Measurements from ENCODE around the gene ECSCR.
"Not testable (repeated sequence)": the region's sequence is repeated elsewhere in the genome, so short reads cannot be mapped to it uniquely, and the experiment has no call there.

ECSCR gene

GRCh38 chr5:139462586-139463276, at the start of gene ECSCR:
ECSCR (minus strand) TSS chr5:139462743; CDS start chr5:139462670, 73 bp downstream.
- H3K4me3 ChIP-seq (replicated peaks; ENCODE audit: low read depth, low read length), result peak within 1 kb of the TSS; percentile 46
- no peak for TF ChIP-seq CTCF (IDR thresholded peaks at IDR 0.05; ENCODE audit: low read length, missing control alignments)
- DNase-seq (ENCODE audit: low read depth), result peak; percentile 66

GRCh38 chr5:139504722-139505121, 42.2 kb upstream of the ECSCR start:
- DNase-seq (ENCODE audit: low read depth); H3K4me3 ChIP-seq (replicated peaks; ENCODE audit: low read depth, low read length): not testable (repeated sequence)

- not testable (repeated sequence) for H3K4me3 ChIP-seq (replicated peaks; ENCODE audit: low read depth, low read length); DNase-seq (ENCODE audit: low read depth)
These were observed 41.3 kb upstream of the ECSCR start for GRCh38 chr5:139503879-139504278.

GRCh38 chr5:139503036-139503817, 40.7 kb upstream of the ECSCR start:
- DNase-seq (ENCODE audit: low read depth); H3K4me3 ChIP-seq (replicated peaks; ENCODE audit: low read depth, low read length): not testable (repeated sequence)

GRCh38 chr5:139501381-139501780, 38.8 kb upstream of the ECSCR start:
- no peak for DNase-seq (ENCODE audit: low read depth)
- no peak for TF ChIP-seq CTCF (IDR thresholded peaks at IDR 0.05; ENCODE audit: low read length, missing control alignments)
- H3K4me3 ChIP-seq (replicated peaks; ENCODE audit: low read depth, low read length), result no peak overlapping the region

- DNase-seq (ENCODE audit: low read depth), result peak; percentile 75
- TF ChIP-seq CTCF (IDR thresholded peaks at IDR 0.05; ENCODE audit: low read length, missing control alignments), result no peak
- no peak overlapping the region for H3K4me3 ChIP-seq (replicated peaks; ENCODE audit: low read depth, low read length)
These were observed 33.3 kb upstream of the ECSCR start for GRCh38 chr5:139495638-139496435.

- TF ChIP-seq CTCF (IDR thresholded peaks at IDR 0.05; ENCODE audit: low read length, missing control alignments), result no peak
- peak; percentile 79 for DNase-seq (ENCODE audit: low read depth)
- no peak overlapping the region for H3K4me3 ChIP-seq (replicated peaks; ENCODE audit: low read depth, low read length)
These were observed 32.3 kb upstream of the ECSCR start for GRCh38 chr5:139494832-139495231.

- no peak overlapping the region for H3K4me3 ChIP-seq (replicated peaks; ENCODE audit: low read depth, low read length)
- no peak for TF ChIP-seq CTCF (IDR thresholded peaks at IDR 0.05; ENCODE audit: low read length, missing control alignments)
- no peak for DNase-seq (ENCODE audit: low read depth)
These were observed 31.7 kb upstream of the ECSCR start for GRCh38 chr5:139494256-139494655.
